GM12874 (cell line): ENCODE measurements around the gene ST3GAL3.

Source experiments
- CTCF ChIP-seq: IDR thresholded peaks from 2 replicates; pipeline ENCODE4 v1.5.1; 2011; ENCODE audit warnings: low read depth, mild to moderate bottlenecking, control low read depth, low read length, moderate library complexity; ENCODE audit not compliant: insufficient read depth

Gene ST3GAL3

GRCh38 chr1:43743206-43743605 lies 35.9 kb downstream of the ST3GAL3 start:
- no peak for TF ChIP-seq CTCF

- no peak for TF ChIP-seq CTCF
Measured at GRCh38 chr1:43747736-43748135, 40.4 kb downstream of the ST3GAL3 start.

GRCh38 chr1:43750083-43750482 lies 42.7 kb downstream of the ST3GAL3 start:
- TF ChIP-seq CTCF = no peak

GRCh38 chr1:43753422-43753821 lies 46.1 kb downstream of the ST3GAL3 start:
- TF ChIP-seq CTCF = no peak

GRCh38 chr1:43754892-43755291 lies 47.6 kb downstream of the ST3GAL3 start:
- no peak for TF ChIP-seq CTCF

- TF ChIP-seq CTCF = no peak
Measured at GRCh38 chr1:43757343-43758053, 50.2 kb downstream of the ST3GAL3 start.

- no peak for TF ChIP-seq CTCF
Measured at GRCh38 chr1:43760745-43761317, 53.5 kb downstream of the ST3GAL3 start.
